NCI-H345 treated with DMSO at 0.1 percent for 48 hours (cell line): Measurements from ENCODE around the gene STX19.

Experiments
- DNase-seq: peaks from one replicate; lab custom pipeline; 2025; ENCODE audit not compliant: unreplicated experiment; lab: John Stamatoyannopoulos, UW

Gene STX19

GRCh38 chr3:94036909-94037507 lies 8.6 kb upstream of the STX19 start:
- no peak for DNase-seq

GRCh38 chr3:94026623-94027022 lies 1.8 kb downstream of the STX19 start:
- no peak for DNase-seq

- DNase-seq: no peak
Measured at GRCh38 chr3:94024385-94024784, 4.0 kb downstream of the STX19 start.

- DNase-seq: no peak
Measured at GRCh38 chr3:94020293-94020692, 8.1 kb downstream of the STX19 start.

GRCh38 chr3:94019659-94020058 lies 8.7 kb downstream of the STX19 start:
- DNase-seq: no peak

- no peak for DNase-seq
Measured at GRCh38 chr3:94015025-94015424, 13.4 kb downstream of the STX19 start.

- DNase-seq: no peak
Measured at GRCh38 chr3:94012185-94012584, 16.2 kb downstream of the STX19 start.

- no peak for DNase-seq
Measured at GRCh38 chr3:94011233-94011711, 17.1 kb downstream of the STX19 start.

- no peak for DNase-seq
Measured at GRCh38 chr3:94009608-94010007, 18.8 kb downstream of the STX19 start.

- no peak for DNase-seq
Measured at GRCh38 chr3:94008253-94008652, 20.1 kb downstream of the STX19 start.

GRCh38 chr3:94004301-94004910 lies 24.0 kb downstream of the STX19 start:
- DNase-seq: no peak

GRCh38 chr3:94001827-94002495 lies 26.4 kb downstream of the STX19 start:
- no peak for DNase-seq

GRCh38 chr3:94001191-94001590 lies 27.2 kb downstream of the STX19 start:
- no peak for DNase-seq

GRCh38 chr3:93994056-93994455 lies 34.3 kb downstream of the STX19 start:
- no peak for DNase-seq

- DNase-seq: no peak
Measured at GRCh38 chr3:93992207-93992606, 36.2 kb downstream of the STX19 start.

- no peak for DNase-seq
Measured at GRCh38 chr3:93991631-93992030, 36.8 kb downstream of the STX19 start.

GRCh38 chr3:93989241-93989640 lies 39.2 kb downstream of the STX19 start:
- no peak for DNase-seq

- DNase-seq: no peak
Measured at GRCh38 chr3:93988764-93989163, 39.6 kb downstream of the STX19 start.

GRCh38 chr3:93988283-93988682 lies 40.1 kb downstream of the STX19 start:
- no peak for DNase-seq

- no peak for DNase-seq
Measured at GRCh38 chr3:93984618-93985017, 43.8 kb downstream of the STX19 start.

- no peak for DNase-seq
Measured at GRCh38 chr3:93983408-93983807, 45.0 kb downstream of the STX19 start.

GRCh38 chr3:93981649-93982048 lies 46.7 kb downstream of the STX19 start:
- no peak for DNase-seq
